Activated B cell treated with CpG ODN at 0.5 μM for 24 hours (primary cell): ENCODE data around the gene ASAP2. TPM values are rescaled to one million over a fixed set of nuclear protein-coding genes. Genes with fewer than 3 reads are reported as not detected.

Source experiments
- ATAC-seq: fragments of 200-7000 bp; cut with Tn5 transposase; one replicate; pipeline ENCODE4 v1.10.0; 2021; ENCODE audit warnings: low read depth, mild to moderate bottlenecking, moderate library complexity
- CTCF ChIA-PET: fragments of 350-600 bp; sonication (Branson Sonifier 250); formaldehyde crosslinking; loops from one replicate; lab custom pipeline; 2021; ENCODE audit warnings: antibody characterized with exemption; lab: Charles Lee
- POLR2A ChIA-PET: fragments of 350-600 bp; sonication (Branson Sonifier 250); formaldehyde crosslinking; loops from one replicate; lab custom pipeline; 2021; ENCODE audit warnings: antibody characterized with exemption; lab: Charles Lee
- DNase-seq: peaks from one replicate; pipeline ENCODE4 v3.0.0; 2022
- H3K27ac Mint-ChIP-seq: one replicate; pipeline ENCODE4 v1.8.0; 2020; ENCODE audit warnings: mixed read lengths
- H3K27me3 Mint-ChIP-seq: one replicate; pipeline ENCODE4 v1.8.0; 2021; ENCODE audit warnings: mixed read lengths
- H3K36me3 Mint-ChIP-seq: one replicate; pipeline ENCODE4 v1.8.0; 2021; ENCODE audit warnings: low read depth, mixed read lengths
- H3K4me1 Mint-ChIP-seq: one replicate; pipeline ENCODE4 v1.8.0; 2021; ENCODE audit warnings: mixed read lengths
- H3K4me3 Mint-ChIP-seq: one replicate; pipeline ENCODE4 v1.8.0; 2020; ENCODE audit warnings: mild to moderate bottlenecking, mixed read lengths
- H3K9me3 Mint-ChIP-seq: one replicate; pipeline ENCODE4 v1.8.0; 2020; ENCODE audit warnings: mixed read lengths
- CTCF ChIP-seq: fragments of 200-600 bp; IDR thresholded peaks from one replicate; pipeline ENCODE4 v1.8.0; 2022; ENCODE audit warnings: antibody characterized with exemption, mild to moderate bottlenecking
- intact Hi-C: fragments of 100-400 bp; cut with micrococcal nuclease; formaldehyde crosslinking; loops from one replicate; pipeline ENCODE4 v1.15.1; 2024
- total RNA-seq: library from RNA; stranded (reverse); gene quantifications from 2 replicates; pipeline ENCODE4 v1.2.3, GENCODE V29; 2022

Gene ASAP2
- total RNA-seq, 1 donor from 2014 or later = not detected

- Mint-ChIP-seq H3K4me1 (peaks cover 22% of the 10 kb centered on the region), H3K27ac (no peak overlapping the region), H3K36me3 (peaks cover 34% of the 10 kb centered on the region), H3K9me3 (no peaks in the 10 kb centered on the region), H3K27me3 (no peaks in the 10 kb centered on the region), H3K4me3 (no peak overlapping the region)
- ChIA-PET POLR2A (no interaction called here), CTCF (no interaction called here)
- intact Hi-C loops = no loop called here
- ATAC-seq = no peak
- no peak for TF ChIP-seq CTCF
- no peak for DNase-seq
Observed at GRCh38 chr2:9418746-9419145, 212.1 kb downstream of the ASAP2 start.

GRCh38 chr2:9419541-9419940, 212.9 kb downstream of the ASAP2 start:
- ChIA-PET POLR2A (no interaction called here), CTCF (no interaction called here)
- H3K27ac Mint-ChIP-seq = no peak overlapping the region
- no peaks in the 10 kb centered on the region for H3K27me3 Mint-ChIP-seq
- peaks cover 29% of the 10 kb centered on the region for H3K36me3 Mint-ChIP-seq
- DNase-seq (no peak), ATAC-seq (no peak)
- no peak overlapping the region for H3K4me3 Mint-ChIP-seq
- H3K9me3 Mint-ChIP-seq = no peaks in the 10 kb centered on the region
- no peak for TF ChIP-seq CTCF
- intact Hi-C loops = no loop called here
- H3K4me1 Mint-ChIP-seq = peaks cover 22% of the 10 kb centered on the region

- no peak for DNase-seq
- intact Hi-C loops = loop anchor here (5.0 to 10.0 kb wide), 4 partner anchors 418 to 1924 kb away; partner anchors contain the start of genes MBOAT2, ROCK2 and TAF1B
- no peak for TF ChIP-seq CTCF
- no peaks in the 10 kb centered on the region for H3K27me3 Mint-ChIP-seq
- no peak overlapping the region for H3K27ac Mint-ChIP-seq
- ChIA-PET CTCF (no interaction called here), POLR2A (no interaction called here)
- H3K4me1 Mint-ChIP-seq = peaks cover 22% of the 10 kb centered on the region
- peaks cover 27% of the 10 kb centered on the region for H3K36me3 Mint-ChIP-seq
- peak overlapping the region; percentile 28 for H3K4me3 Mint-ChIP-seq
- ATAC-seq = no peak
- no peaks in the 10 kb centered on the region for H3K9me3 Mint-ChIP-seq
Observed at GRCh38 chr2:9420495-9420894, 213.9 kb downstream of the ASAP2 start.

- peak overlapping the region; percentile 84 for H3K27ac Mint-ChIP-seq
- ChIA-PET POLR2A (interaction anchor here (0.9 to 2.5 kb wide), 5 partner anchors 29 to 1733 kb away, joined by 3 to 27 read pairs (median 6); partner anchors contain the start of genes ADAM17, TAF1B and YWHAQ), CTCF (no interaction called here)
- H3K27me3 Mint-ChIP-seq = no peaks in the 10 kb centered on the region
- H3K36me3 Mint-ChIP-seq = peaks cover 14% of the 10 kb centered on the region
- intact Hi-C loops = loop anchor here (1.0 to 10.0 kb wide), 9 partner anchors 52 to 1922 kb away; partner anchors contain the start of genes ADAM17, IAH1, KIDINS220 and MBOAT2
- peak; percentile 3 for ATAC-seq
- DNase-seq = no peak
- H3K4me3 Mint-ChIP-seq = no peak overlapping the region
- no peak for TF ChIP-seq CTCF
- peaks cover 22% of the 10 kb centered on the region for H3K4me1 Mint-ChIP-seq
- H3K9me3 Mint-ChIP-seq = no peaks in the 10 kb centered on the region
Observed at GRCh38 chr2:9422321-9423099, 215.9 kb downstream of the ASAP2 start.
